NOMO-1 treated with dmso at 0.1 percent for 144 hours (cell line): ENCODE measurements around the gene ARHGEF6.

ENCODE experiments used
- DNase-seq: peaks from one replicate; lab custom pipeline; 2025; ENCODE audit not compliant: unreplicated experiment; lab: John Stamatoyannopoulos, UW

The ARHGEF6 gene

GRCh38 chrX:136697156-136697555 is 83.6 kb downstream of the ARHGEF6 start:
- no peak for DNase-seq

DNA sequence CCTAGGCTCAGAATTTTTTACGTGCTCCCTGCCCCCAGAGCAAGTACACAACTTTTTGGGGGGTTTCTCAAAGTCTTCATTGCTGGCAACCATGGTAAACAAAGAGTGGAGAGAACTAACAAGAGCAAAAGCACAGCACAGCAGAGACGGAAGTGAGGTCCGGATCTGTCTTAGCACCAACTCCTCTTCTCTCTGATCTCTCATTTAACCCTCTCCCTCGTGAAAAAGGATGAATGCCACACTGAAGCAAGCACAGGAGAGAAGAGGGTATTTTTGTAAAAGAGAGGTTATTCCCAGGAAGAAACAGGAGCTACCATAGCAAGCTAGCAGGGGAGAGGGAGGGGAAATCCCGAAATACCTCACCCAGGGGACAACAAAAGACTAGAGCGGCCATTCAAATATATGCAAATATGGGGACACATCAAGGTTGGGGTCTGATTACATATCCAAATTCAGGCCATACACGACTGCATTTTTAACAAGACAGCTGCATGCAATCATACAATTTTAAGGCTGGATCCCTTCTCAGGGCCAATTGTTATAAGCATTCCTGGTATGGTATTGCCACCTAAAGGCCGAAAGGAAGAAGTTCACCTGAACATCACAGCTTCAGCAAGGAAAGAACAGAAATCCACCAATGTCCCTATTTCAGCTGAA is 86.2 kb downstream of the ARHGEF6 start:
- DNase-seq, result peak; percentile 22

DNA sequence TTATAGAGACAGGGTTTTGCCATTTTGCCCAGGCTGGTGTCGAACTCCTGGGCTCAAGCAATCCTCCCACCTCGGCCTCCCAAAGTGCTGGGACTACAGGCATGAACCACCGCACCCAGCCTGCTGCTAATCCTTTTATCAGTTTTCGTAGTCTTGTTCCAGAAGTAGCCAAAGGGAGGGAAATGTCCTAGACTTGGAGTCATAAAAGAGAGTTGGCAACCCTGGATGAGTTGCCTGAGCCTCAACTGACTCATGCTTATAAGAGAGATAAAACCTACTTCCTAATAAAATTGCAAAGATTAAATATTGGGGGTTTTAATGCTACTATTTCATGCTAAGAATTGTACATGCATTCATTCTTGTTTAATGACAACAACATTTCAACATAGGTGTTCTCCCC is 88.5 kb downstream of the ARHGEF6 start:
- no peak for DNase-seq

- DNase-seq, result no peak
Measured at GRCh38 chrX:136691028-136691809, 89.5 kb downstream of the ARHGEF6 start.

DNA sequence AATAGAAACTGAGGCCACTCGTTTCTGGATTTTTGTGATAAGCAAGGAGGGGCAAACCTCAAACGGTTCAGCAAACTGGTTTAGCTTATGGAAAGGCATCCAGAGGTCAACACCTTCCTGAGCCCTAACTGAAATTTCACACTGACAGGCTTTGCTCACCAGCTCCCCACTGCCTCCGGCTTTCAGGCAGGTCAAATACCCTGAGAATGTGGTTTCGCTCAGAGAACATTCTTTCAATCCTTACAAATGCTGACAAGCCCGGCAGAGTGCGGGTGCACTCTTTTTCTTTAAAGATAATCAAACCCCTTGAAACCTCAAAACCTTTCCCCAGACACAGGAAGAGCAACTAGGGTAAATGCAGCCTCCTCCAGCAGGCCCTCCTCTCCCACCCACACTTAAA is 91.3 kb downstream of the ARHGEF6 start:
- no peak for DNase-seq

- no peak for DNase-seq
Measured at GRCh38 chrX:136687457-136687856, 93.3 kb downstream of the ARHGEF6 start.

DNA sequence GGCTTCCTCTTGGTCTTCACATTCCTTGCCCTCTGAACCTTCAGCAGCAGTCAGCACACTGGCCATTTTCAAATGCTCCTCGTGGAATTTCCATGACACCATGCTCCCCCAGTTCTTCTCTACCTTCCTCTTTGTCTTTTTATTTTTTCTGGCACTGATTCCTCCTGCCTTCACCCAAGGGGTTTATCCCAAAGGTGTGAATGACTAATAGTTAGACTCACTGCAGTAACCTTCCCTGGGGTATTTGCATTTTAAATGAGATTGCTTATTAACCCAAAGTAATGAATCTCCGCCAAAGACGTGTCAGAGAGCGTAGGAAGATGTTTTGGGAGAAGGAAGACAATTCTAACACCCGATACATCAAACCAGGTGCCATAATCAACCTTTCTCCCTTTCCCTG is 96.6 kb downstream of the ARHGEF6 start:
- DNase-seq, result no peak

- DNase-seq, result no peak
Measured at GRCh38 chrX:136679531-136679930, 101.2 kb downstream of the ARHGEF6 start.

- DNase-seq, result no peak
Measured at GRCh38 chrX:136674270-136674985, 106.3 kb downstream of the ARHGEF6 start.

- no peak for DNase-seq
Measured at GRCh38 chrX:136671006-136671610, 109.6 kb downstream of the ARHGEF6 start.

DNA sequence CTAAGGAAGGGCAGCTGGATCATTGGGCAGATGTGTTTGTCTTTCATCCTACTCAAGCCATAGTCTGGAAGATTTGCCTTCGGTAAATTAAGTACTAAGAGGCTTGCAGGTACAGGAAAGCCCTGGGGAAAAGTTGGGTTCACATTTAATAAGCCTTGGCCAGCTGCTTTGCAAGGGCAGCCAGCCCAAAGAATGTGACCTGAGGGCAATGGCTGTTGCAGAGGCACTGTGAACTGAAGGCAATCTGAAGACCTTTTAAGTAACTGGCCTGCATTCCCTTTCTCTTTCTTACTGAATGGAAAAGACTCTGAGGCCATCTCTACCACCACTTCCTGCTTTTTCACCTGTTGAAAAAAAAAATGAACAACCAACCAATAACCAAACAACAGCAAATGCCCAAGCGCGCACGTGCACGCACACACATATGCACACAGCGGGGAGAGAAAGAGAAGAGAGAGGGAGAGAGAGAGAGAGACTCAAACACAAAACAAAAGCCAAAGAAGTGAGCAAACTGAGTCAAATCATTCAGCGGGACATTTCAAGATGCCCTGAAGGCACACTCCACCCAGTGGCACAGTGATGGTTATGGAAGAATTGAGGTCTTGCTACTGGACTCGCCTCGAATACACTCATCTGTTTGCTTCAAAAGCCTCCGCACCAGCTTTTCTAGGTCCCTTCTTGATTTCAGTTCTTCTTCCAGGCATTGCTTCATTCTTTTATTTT is 113.1 kb downstream of the ARHGEF6 start:
- DNase-seq, result no peak

- peak; percentile 5 for DNase-seq
Measured at GRCh38 chrX:136666088-136666487, 114.6 kb downstream of the ARHGEF6 start.

- DNase-seq, result peak; percentile 46
Measured at GRCh38 chrX:136665258-136665900, 115.4 kb downstream of the ARHGEF6 start.

GRCh38 chrX:136662976-136663375 is 117.8 kb downstream of the ARHGEF6 start:
- DNase-seq, result no peak

DNA sequence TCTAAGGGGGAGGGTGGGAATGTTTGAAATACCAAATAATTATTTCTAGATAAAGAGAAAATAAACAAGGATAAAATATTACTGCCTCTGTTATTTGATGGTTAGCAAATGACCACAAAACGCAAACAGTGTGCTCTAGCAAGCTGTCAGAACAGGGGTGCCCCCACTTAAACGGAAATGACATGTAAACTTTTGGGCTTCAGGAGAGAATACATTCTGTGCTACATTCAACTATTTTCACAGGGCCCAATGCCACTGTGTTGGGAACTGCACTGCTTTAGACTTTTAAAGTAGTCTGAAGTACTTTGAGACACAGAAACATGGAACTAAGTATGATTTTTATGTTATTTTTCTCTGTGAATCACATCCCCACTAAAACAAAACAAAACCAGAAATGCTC is 118.6 kb downstream of the ARHGEF6 start:
- no peak for DNase-seq

DNA sequence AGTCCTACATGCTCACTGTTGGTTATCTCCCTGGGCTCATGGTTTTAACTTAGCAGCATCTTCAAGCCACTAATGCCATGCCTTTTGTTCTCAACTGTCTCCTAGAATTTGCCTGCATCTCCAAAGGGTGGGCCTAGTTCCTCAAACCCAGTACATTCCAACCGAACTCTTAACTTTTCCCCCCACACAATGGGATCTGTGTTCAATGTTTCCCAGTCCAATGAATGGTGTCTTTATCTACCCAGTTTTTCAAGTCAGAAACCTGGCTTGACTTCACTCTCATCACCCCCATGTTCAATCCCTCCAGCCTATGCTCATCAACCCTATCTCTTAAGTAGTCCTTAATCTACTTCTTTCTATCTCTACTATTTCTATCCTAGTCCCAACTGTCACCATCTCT is 119.8 kb downstream of the ARHGEF6 start:
- DNase-seq, result no peak

GRCh38 chrX:136659174-136659573 is 121.6 kb downstream of the ARHGEF6 start:
- no peak for DNase-seq

DNA sequence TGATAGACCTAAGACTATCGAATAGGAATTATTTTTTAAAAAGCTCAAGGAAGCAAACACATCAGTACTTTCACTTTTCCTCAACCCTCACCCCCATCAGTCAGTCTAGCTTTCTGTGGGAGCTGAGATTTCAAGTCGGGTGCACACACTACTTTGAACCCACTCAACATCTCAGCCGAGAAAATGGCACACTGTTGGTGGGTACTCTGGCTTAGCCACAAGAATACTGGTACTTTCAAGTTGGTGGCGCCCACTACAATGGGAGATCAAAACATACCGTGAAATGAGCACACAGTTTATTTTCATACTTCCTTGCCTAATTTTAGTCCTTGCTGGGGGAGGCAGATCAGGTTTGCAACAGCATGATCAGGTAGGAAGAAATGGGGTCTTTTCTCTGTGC is 122.6 kb downstream of the ARHGEF6 start:
- DNase-seq, result no peak

DNA sequence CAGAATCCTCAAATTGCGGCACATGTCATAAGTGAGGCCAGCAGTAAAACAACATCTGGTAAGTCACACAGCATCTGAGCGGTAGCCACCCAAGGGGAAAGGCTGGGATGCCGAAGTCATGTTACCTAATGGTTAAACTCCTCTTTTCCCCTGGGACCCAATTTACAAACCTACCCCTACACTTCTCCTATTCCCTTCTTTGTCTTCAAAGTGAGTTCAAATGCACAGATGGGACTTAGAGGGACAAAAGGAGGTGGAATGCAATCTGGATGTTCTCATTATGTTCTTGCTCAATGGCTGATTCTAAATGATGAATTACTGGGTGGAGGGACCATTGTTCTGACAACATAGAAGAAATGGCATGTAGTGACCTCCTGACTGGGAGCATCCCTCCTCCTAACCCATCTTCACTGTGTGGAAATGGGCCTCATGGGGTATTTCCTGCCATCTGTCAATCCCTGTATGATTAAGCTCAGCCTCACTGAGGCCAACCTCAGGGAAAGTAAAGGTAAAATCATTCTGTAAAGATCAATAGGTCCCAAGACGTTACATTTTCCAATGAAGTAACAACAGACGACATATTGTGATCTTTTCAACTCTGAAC is 124.3 kb downstream of the ARHGEF6 start:
- no peak for DNase-seq
